Neural cell (in vitro differentiated cells): ENCODE data around the gene ROR2.

Source experiments
- EZH2 ChIP-seq: fragments of 200-600, 300-800 bp; shearing (Covaris generic), sonication (generic); IDR thresholded peaks from 2 replicates; pipeline ENCODE4 v1.6.1; 2014; ENCODE audit warnings: antibody characterized with exemption, low read length, borderline replicate concordance, mild to moderate bottlenecking; ENCODE audit not compliant: insufficient read depth, poor library complexity, severe bottlenecking
- REST ChIP-seq: IDR thresholded peaks from 2 replicates; pipeline ENCODE4 v1.6.1; 2012; ENCODE audit warnings: borderline replicate concordance
- TF ChIP-seq, protein P1 (sequence below): fragments of 450-650 bp; IDR thresholded peaks from 2 replicates; pipeline ENCODE4 v1.5.1; 2014; ENCODE audit warnings: antibody characterized with exemption, mild to moderate bottlenecking, moderate library complexity; ENCODE audit not compliant: poor library complexity, severe bottlenecking

- TF ChIP-seq, protein P1, sequence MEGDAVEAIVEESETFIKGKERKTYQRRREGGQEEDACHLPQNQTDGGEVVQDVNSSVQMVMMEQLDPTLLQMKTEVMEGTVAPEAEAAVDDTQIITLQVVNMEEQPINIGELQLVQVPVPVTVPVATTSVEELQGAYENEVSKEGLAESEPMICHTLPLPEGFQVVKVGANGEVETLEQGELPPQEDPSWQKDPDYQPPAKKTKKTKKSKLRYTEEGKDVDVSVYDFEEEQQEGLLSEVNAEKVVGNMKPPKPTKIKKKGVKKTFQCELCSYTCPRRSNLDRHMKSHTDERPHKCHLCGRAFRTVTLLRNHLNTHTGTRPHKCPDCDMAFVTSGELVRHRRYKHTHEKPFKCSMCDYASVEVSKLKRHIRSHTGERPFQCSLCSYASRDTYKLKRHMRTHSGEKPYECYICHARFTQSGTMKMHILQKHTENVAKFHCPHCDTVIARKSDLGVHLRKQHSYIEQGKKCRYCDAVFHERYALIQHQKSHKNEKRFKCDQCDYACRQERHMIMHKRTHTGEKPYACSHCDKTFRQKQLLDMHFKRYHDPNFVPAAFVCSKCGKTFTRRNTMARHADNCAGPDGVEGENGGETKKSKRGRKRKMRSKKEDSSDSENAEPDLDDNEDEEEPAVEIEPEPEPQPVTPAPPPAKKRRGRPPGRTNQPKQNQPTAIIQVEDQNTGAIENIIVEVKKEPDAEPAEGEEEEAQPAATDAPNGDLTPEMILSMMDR = no peak
- TF ChIP-seq REST (no peak), EZH2 (no peak)
Measured at GRCh38 chr9:91778031-91778430, 172.0 kb downstream of the ROR2 start.
